ENCODE data around the gene SLC27A1. TPM values are rescaled to one million over a fixed set of nuclear protein-coding genes. Genes with fewer than 3 reads are reported as not detected.

SLC27A1 gene
- total and polyA plus RNA-seq, 9 of the 15 experiments (the other 6 are each of a cell fraction or from before 2014, with no cell fraction given), result 0.06 to 3.0 (median 1.1) TPM

GRCh38 chr19:17469092-17469480, 1.2 kb upstream of the SLC27A1 start (continued):
- TF ChIP-seq FOXP1 (CRISPR knock-in tag; IDR thresholded peaks at IDR 0.05), result peak; percentile 88; the same call in 1 of the 2 replicates

GRCh38 chr19:17469481-17470067, 750 bp upstream of the SLC27A1 start:
- Histone ChIP-seq H3K27me3 (ENCODE audit: control insufficient read depth in 2 of 2, insufficient read depth in 2 of 2, low read length in 2 of 2) (no peaks in the 10 kb centered on the region; a peak in 1 of 5 replicates), H3K9me1 (ENCODE audit: control insufficient read depth, insufficient read depth, low read length) (no peaks in the 10 kb centered on the region), H3K36me3 (ENCODE audit: control insufficient read depth, insufficient read depth, low read length) (no peaks in the 10 kb centered on the region), H2AFZ (ENCODE audit: low read depth, low read length) (peak overlapping the region; percentile 98), H3K9me3 (replicated peaks; ENCODE audit: control insufficient read depth, insufficient read depth, low read depth, low read length) (peaks cover 2% of the 10 kb centered on the region; the same call in 1 of the 2 replicates), H3K9ac (ENCODE audit: insufficient read depth in 1 of 2, low read depth in 2 of 2, low read length in 2 of 2) (peak overlapping the region; percentile 58 to 92), H3K4me3 (peak overlapping the region; percentile 76), H3K4me1 (replicated peaks in 1 of 2; ENCODE audit: control insufficient read depth in 2 of 2, insufficient read depth in 2 of 2, low read length in 2 of 2) (peaks cover 30 to 43% of the 10 kb centered on the region in 2 experiments), H3K4me2 (ENCODE audit: insufficient read depth, low read length) (peak overlapping the region; percentile 96), H3K27ac (ENCODE audit: extremely low read depth, low read depth, low read length) (peak overlapping the region; percentile 73), H3K79me2 (ENCODE audit: control insufficient read depth, insufficient read depth, low read length) (no peaks in the 10 kb centered on the region), H4K20me1 (replicated peaks; ENCODE audit: control insufficient read depth, insufficient read depth, low read length) (no peaks in the 10 kb centered on the region)
- peak; percentile 92 to 98 (median 94) for DNase-seq (ENCODE audit: extremely low read depth in 1 of 4, low spot score in 3 of 4)
- no peak for FAIRE-seq
- under 1% methylated on average over 25 of the region's 31 CpGs for WGBS (ENCODE audit: insufficient coverage, low coverage, missing lambda C conversion rate)
- no TSS peak for BruUV-seq (replicated peaks)
- peak; percentile 84 for ATAC-seq
- ChIA-PET POLR2A (interaction anchor here (0.6 to 1.0 kb wide), 3 partner anchors 42 to 200 kb away, joined by 3 to 4 read pairs (median 3); partner anchors contain the start of genes BST2 and PGLS), CTCF (ENCODE audit: low intra/inter-chr PET ratio) (no interaction called here)
- intact Hi-C loops (cut with micrococcal nuclease), result loop anchor here (2.0 to 5.0 kb wide), 3 partner anchors 17 to 388 kb away; partner anchors contain the start of gene RPL18A
- in situ Hi-C loops (cut with MboI), result loop anchor here (5.0 kb wide), 1 partner anchor 72 kb away; no protein-coding TSS in a partner anchor
- TF ChIP-seq EGR1 (conservative IDR thresholded peaks at IDR 0.05) (peak; percentile 27), SRF (CRISPR knock-in tag; IDR thresholded peaks at IDR 0.05) (peak in 1 of 2 experiments; percentile 30; a peak in 1 of 4 replicates), ZNF436 (CRISPR knock-in tag; IDR thresholded peaks at IDR 0.05) (no peak), CXXC5 (CRISPR knock-in tag; IDR thresholded peaks at IDR 0.05) (peak; percentile 76), GTF2E2 (tag; IDR thresholded peaks at IDR 0.05) (no peak), ZBTB49 (CRISPR knock-in tag; IDR thresholded peaks at IDR 0.05; ENCODE audit: borderline replicate concordance) (no peak), KDM2B (CRISPR knock-in tag; IDR thresholded peaks at IDR 0.05) (no peak), MAFG (tag; conservative IDR thresholded peaks at IDR 0.05) (no peak), RBBP5 (IDR thresholded peaks at IDR 0.05; ENCODE audit: borderline replicate concordance, insufficient read depth, low read length, poor library complexity, severe bottlenecking) (peak; percentile 57), HIVEP1 (CRISPR knock-in tag; IDR thresholded peaks at IDR 0.05) (no peak), SMARCB1 (IDR thresholded peaks at IDR 0.05; ENCODE audit: insufficient read length, low read depth) (no peak), ZNF77 (CRISPR knock-in tag; IDR thresholded peaks at IDR 0.05) (no peak), MIER1 (IDR thresholded peaks at IDR 0.05; ENCODE audit: low read depth) (no peak), TFAP4 (CRISPR knock-in tag; IDR thresholded peaks at IDR 0.05; ENCODE audit: borderline replicate concordance) (peak; percentile 65; the same call in 1 of the 2 replicates), SREBF1 (IDR thresholded peaks at IDR 0.05; ENCODE audit: borderline replicate concordance, low read depth, low read length) (no peak), MAZ (CRISPR knock-in tag; conservative IDR thresholded peaks at IDR 0.05 in 1 of 2, IDR thresholded peaks at IDR 0.05 in 1 of 2) (peak; percentile 55 to 65; a peak in 3 of 4 replicates), PHF20 (IDR thresholded peaks at IDR 0.05; ENCODE audit: partially characterized antibody) (peak; percentile 40)
